Naive thymus-derived CD4-positive, alpha-beta T cell (primary cell): Measurements from ENCODE around the gene RBMS1. TPM values are rescaled to one million over a fixed set of nuclear protein-coding genes. Genes with fewer than 3 reads are reported as not detected.
"Not testable (repeated sequence)": the region's sequence is repeated elsewhere in the genome, so short reads cannot be mapped to it uniquely, and the experiment has no call there.

Experiments
- ATAC-seq: fragments of 150-1000 bp; cut with Tn5 transposase; 2 replicates; pipeline ENCODE4 v1.10.0; 2021; ENCODE audit warnings: mild to moderate bottlenecking, moderate library complexity
- CTCF ChIA-PET: fragments of 350-600 bp; sonication (Branson Sonifier 250); formaldehyde crosslinking; loops from one replicate; lab custom pipeline; 2021; ENCODE audit warnings: antibody characterized with exemption; lab: Charles Lee
- POLR2A ChIA-PET: fragments of 350-600 bp; sonication (Branson Sonifier 250); formaldehyde crosslinking; loops from one replicate; lab custom pipeline; 2021; ENCODE audit warnings: antibody characterized with exemption, inconsistent platforms; lab: Charles Lee
- DNase-seq, 9 donors: peaks; one replicate each; pipeline versions ENCODE4 v3.0.0 to v3.0.0-alpha.2; 2020 to 2022; ENCODE audit warnings: mixed read lengths in 1 of 9
- H3K27ac ChIP-seq: one replicate; pipeline ENCODE4 v1.7.0; 2013; ENCODE audit warnings: mild to moderate bottlenecking, low read depth, low read length, moderate library complexity
- H3K27me3 ChIP-seq, 2 donors: one replicate each; pipeline ENCODE4 v1.7.0; 2013; ENCODE audit warnings: low read length in 2 of 2, mild to moderate bottlenecking in 2 of 2, moderate library complexity in 2 of 2; ENCODE audit not compliant: control insufficient read depth in 2 of 2, insufficient read depth in 2 of 2
- H3K36me3 ChIP-seq, 3 experiments: 1 replicate in 2 of 3; 2 replicates in 1 of 3; pipeline ENCODE4 v1.7.0; 2013; ENCODE audit warnings: low read length in 3 of 3, mild to moderate bottlenecking in 3 of 3, moderate library complexity in 1 of 3; ENCODE audit not compliant: insufficient read depth in 3 of 3, control insufficient read depth in 2 of 3
- H3K4me1 ChIP-seq, 2 donors: one replicate each; pipeline ENCODE4 v1.7.0; 2013; ENCODE audit warnings: low read length in 2 of 2, mild to moderate bottlenecking in 2 of 2, moderate library complexity in 1 of 2; ENCODE audit not compliant: control insufficient read depth in 2 of 2, insufficient read depth in 2 of 2
- H3K4me3 ChIP-seq: 2 replicates; pipeline ENCODE4 v1.7.0; 2013; ENCODE audit warnings: mild to moderate bottlenecking, low read length
- H3K9me3 ChIP-seq, 3 experiments: 1 replicate in 2 of 3; 2 replicates in 1 of 3; pipeline ENCODE4 v1.7.0; 2013; ENCODE audit warnings: low read length in 3 of 3; ENCODE audit not compliant: control insufficient read depth in 2 of 3
- H3K27ac Mint-ChIP-seq, 9 donors: one replicate each; pipeline ENCODE4 v1.8.0; 2020 to 2022; ENCODE audit warnings: mixed read lengths in 9 of 9, mild to moderate bottlenecking in 8 of 9, moderate library complexity in 5 of 9, inconsistent platforms in 2 of 9
- H3K27me3 Mint-ChIP-seq, 5 donors: one replicate each; pipeline ENCODE4 v1.8.0; 2021 to 2022; ENCODE audit warnings: mixed read lengths in 5 of 5, mild to moderate bottlenecking in 1 of 5
- H3K36me3 Mint-ChIP-seq, 5 donors: one replicate each; pipeline ENCODE4 v1.8.0; 2020 to 2022; ENCODE audit warnings: mixed read lengths in 5 of 5, mild to moderate bottlenecking in 3 of 5, inconsistent platforms in 1 of 5
- H3K4me1 Mint-ChIP-seq, 7 donors: one replicate each; pipeline ENCODE4 v1.8.0; 2020 to 2022; ENCODE audit warnings: mixed read lengths in 7 of 7, mild to moderate bottlenecking in 3 of 7, inconsistent platforms in 1 of 7
- H3K4me3 Mint-ChIP-seq, 10 donors: one replicate each; pipeline ENCODE4 v1.8.0; 2020 to 2022; ENCODE audit warnings: mild to moderate bottlenecking in 10 of 10, mixed read lengths in 10 of 10, moderate library complexity in 6 of 10, inconsistent platforms in 2 of 10
- H3K9me3 Mint-ChIP-seq, 11 donors: one replicate each; pipeline ENCODE4 v1.8.0; 2020 to 2022; ENCODE audit warnings: mixed read lengths in 11 of 11, mild to moderate bottlenecking in 4 of 11, inconsistent platforms in 1 of 11, moderate library complexity in 1 of 11
- intact Hi-C, 2 donors: fragments of 100-400 bp; cut with micrococcal nuclease; formaldehyde crosslinking; loops; one replicate each; pipeline ENCODE4 v1.15.1; 2023
- polyA plus RNA-seq, 2 donors: library from polyadenylated mRNA; unstranded; fragments of 300-500 nt; fragmentation: Illumina TruSeq; gene quantifications; one replicate each; pipeline ENCODE4 v1.2.3, GENCODE V29; 2021
- total RNA-seq, 6 experiments: library from RNA in 5 of 6; stranded (reverse) in 5 of 6; gene quantifications; 1 replicate in 5 of 6; 2 replicates in 1 of 6; pipeline ENCODE4 v1.2.3 and lab custom pipeline; 2021 to 2026

RBMS1 gene
- total and polyA plus RNA-seq, 7 experiments from 2014 or later, result 74.4 to 137 (median 119) TPM

GRCh38 chr2:160454070-160454797, 39.4 kb downstream of the RBMS1 start:
- Mint-ChIP-seq H3K36me3 (peaks cover 0 to 22% (median 13%) of the 10 kb centered on the region in 5 donors), H3K27me3 (no peaks in the 10 kb centered on the region), H3K27ac (no peak overlapping the region), H3K4me3 (no peak overlapping the region), H3K4me1 (peaks cover 19 to 57% (median 44%) of the 10 kb centered on the region in 7 donors), H3K9me3 (peaks cover 0 to 3% (median 0%) of the 10 kb centered on the region in 11 donors)
- peak; percentile 31 for ATAC-seq
- H3K4me1 ChIP-seq, result peaks cover 6 to 35% of the 10 kb centered on the region in 2 donors
- no peak overlapping the region for H3K4me3 ChIP-seq
- H3K27ac ChIP-seq, result no peak overlapping the region
- POLR2A ChIA-PET, result interaction anchor here (0.6 to 0.9 kb wide), 2 partner anchors 16 to 21 kb away, joined by 3 to 5 read pairs; no protein-coding TSS in a partner anchor
- H3K9me3 ChIP-seq, result no peaks in the 10 kb centered on the region
- no peaks in the 10 kb centered on the region for H3K27me3 ChIP-seq
- H3K36me3 ChIP-seq, result no peaks in the 10 kb centered on the region
- intact Hi-C loops, result no loop called here
- CTCF ChIA-PET, result no interaction called here
- DNase-seq, result no peak

DNA sequence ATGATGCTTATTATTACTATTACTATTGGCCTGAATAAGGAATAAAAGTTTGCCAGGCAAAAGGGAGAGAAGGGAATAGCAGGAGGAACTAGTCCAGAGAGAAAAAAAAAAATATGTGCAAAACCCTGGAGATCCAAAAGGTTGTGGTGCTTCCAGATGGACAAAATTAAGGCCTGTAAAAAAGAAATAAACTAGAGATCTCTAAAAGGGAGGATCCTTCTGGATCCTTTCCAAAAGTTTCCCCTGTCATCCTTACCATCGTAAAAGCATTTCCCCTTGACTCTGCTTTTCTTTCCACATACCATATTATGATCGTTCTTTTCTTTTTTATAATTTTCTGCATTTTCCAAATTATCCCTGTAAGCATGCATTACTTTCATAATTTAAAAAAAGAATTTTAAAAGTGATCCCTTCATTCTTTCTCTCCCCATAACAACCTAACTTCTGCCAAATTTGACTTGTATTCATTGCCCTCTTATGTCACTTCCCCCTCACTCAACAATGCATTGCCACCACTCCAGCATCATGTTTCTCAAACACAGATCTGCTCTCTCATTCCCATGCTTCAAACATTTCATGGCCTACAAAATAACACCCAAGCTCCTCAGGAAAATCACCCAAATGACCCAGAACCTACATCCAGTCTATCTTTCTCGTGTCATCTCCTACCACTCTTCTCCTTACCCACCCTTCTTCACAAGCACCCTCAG, 40.3 kb downstream of the RBMS1 start:
- ATAC-seq (no peak), DNase-seq (no peak)
- H3K9me3 ChIP-seq, result no peaks in the 10 kb centered on the region
- ChIA-PET POLR2A (no interaction called here), CTCF (no interaction called here)
- no peaks in the 10 kb centered on the region for H3K27me3 ChIP-seq
- intact Hi-C loops, result no loop called here
- no peak overlapping the region for H3K27ac ChIP-seq
- H3K4me1 ChIP-seq, result peaks cover 6 to 29% of the 10 kb centered on the region in 2 donors
- no peaks in the 10 kb centered on the region for H3K27me3 Mint-ChIP-seq
- peaks cover 0 to 3% (median 0%) of the 10 kb centered on the region in 11 donors for H3K9me3 Mint-ChIP-seq
- H3K4me3 ChIP-seq, result no peak overlapping the region
- H3K4me3 Mint-ChIP-seq, result no peak overlapping the region
- H3K27ac Mint-ChIP-seq, result no peak overlapping the region
- H3K36me3 ChIP-seq, result no peaks in the 10 kb centered on the region
- H3K36me3 Mint-ChIP-seq, result peaks cover 0 to 16% (median 13%) of the 10 kb centered on the region in 5 donors
- H3K4me1 Mint-ChIP-seq, result peaks cover 16 to 47% (median 35%) of the 10 kb centered on the region in 7 donors

GRCh38 chr2:160450486-160450885, 43.1 kb downstream of the RBMS1 start:
- no peak for DNase-seq
- no peaks in the 10 kb centered on the region for H3K9me3 ChIP-seq
- H3K27me3 Mint-ChIP-seq, result no peaks in the 10 kb centered on the region
- H3K36me3 Mint-ChIP-seq, result peaks cover 11 to 26% (median 23%) of the 10 kb centered on the region in 5 donors
- H3K4me3 ChIP-seq, result no peak overlapping the region
- peaks cover 0 to 3% (median 0%) of the 10 kb centered on the region in 11 donors for H3K9me3 Mint-ChIP-seq
- intact Hi-C loops, result no loop called here
- H3K4me1 Mint-ChIP-seq, result peaks cover 8 to 44% (median 33%) of the 10 kb centered on the region in 7 donors
- H3K27me3 ChIP-seq, result no peaks in the 10 kb centered on the region
- H3K4me3 Mint-ChIP-seq, result no peak overlapping the region
- ChIA-PET POLR2A (no interaction called here), CTCF (no interaction called here)
- peaks cover 0 to 22% of the 10 kb centered on the region in 2 donors for H3K4me1 ChIP-seq
- ATAC-seq, result no peak
- peaks cover 0 to 6% (median 0%) of the 10 kb centered on the region in 3 experiments for H3K36me3 ChIP-seq
- no peak overlapping the region for H3K27ac ChIP-seq
- peak overlapping the region in 2 of 9 donors; percentile 28 to 55 for H3K27ac Mint-ChIP-seq

DNA sequence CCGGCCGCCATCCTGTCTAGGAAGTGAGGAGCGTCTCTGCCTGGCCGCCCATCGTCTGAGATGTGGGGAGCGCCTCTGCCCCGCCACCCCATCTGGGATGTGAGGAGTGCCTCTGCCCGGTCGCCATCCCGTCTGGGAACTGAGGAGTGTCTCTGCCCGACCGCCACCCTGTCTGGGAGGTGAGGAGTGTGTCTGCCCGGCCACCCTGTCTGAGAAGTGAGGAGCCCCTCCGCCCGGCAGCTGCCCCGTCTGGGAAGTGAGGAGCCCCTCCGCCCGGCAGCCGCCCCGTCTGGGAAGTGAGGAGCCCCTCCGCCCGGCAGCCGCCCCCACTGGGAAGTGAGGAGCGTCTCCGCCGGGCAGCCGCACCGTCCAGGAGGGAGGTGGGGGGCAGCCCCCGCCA, 44.8 kb downstream of the RBMS1 start:
- POLR2A ChIA-PET, intact Hi-C loops: not testable (repeated sequence)

GRCh38 chr2:160445673-160446072, 47.9 kb downstream of the RBMS1 start:
- peaks cover 0 to 8% (median 0%) of the 10 kb centered on the region in 3 experiments for H3K36me3 ChIP-seq
- no peak overlapping the region for H3K27ac ChIP-seq
- Mint-ChIP-seq H3K36me3 (peaks cover 16 to 50% (median 34%) of the 10 kb centered on the region in 5 donors), H3K27ac (peak overlapping the region in 5 of 9 donors; percentile 2 to 71 (median 11)), H3K4me3 (no peak overlapping the region), H3K27me3 (no peaks in the 10 kb centered on the region), H3K9me3 (peaks cover 0 to 7% (median 2%) of the 10 kb centered on the region in 11 donors), H3K4me1 (peaks cover 5 to 64% (median 47%) of the 10 kb centered on the region in 7 donors)
- intact Hi-C loops, result no loop called here
- ATAC-seq (no peak), DNase-seq (no peak)
- ChIA-PET POLR2A (interaction anchor here (0.8 kb wide), 1 partner anchor 34 kb away, joined by 4 read pairs; no protein-coding TSS in a partner anchor), CTCF (no interaction called here)
- H3K4me3 ChIP-seq, result no peak overlapping the region
- no peaks in the 10 kb centered on the region for H3K27me3 ChIP-seq
- no peaks in the 10 kb centered on the region for H3K9me3 ChIP-seq
- peaks cover 0 to 4% of the 10 kb centered on the region in 2 donors for H3K4me1 ChIP-seq

More for the DNA sequence above, 44.8 kb downstream of the RBMS1 start:
- H3K4me3 Mint-ChIP-seq, H3K27me3 ChIP-seq, H3K27me3 Mint-ChIP-seq, H3K4me1 ChIP-seq, H3K4me3 ChIP-seq, CTCF ChIA-PET, DNase-seq, H3K9me3 ChIP-seq, H3K36me3 ChIP-seq, ATAC-seq, H3K27ac ChIP-seq, H3K9me3 Mint-ChIP-seq: not testable (repeated sequence)
- H3K36me3 Mint-ChIP-seq, result peaks cover 11 to 31% (median 26%) of the 10 kb centered on the region in 5 donors
- H3K4me1 Mint-ChIP-seq, result peaks cover 5 to 52% (median 44%) of the 10 kb centered on the region in 7 donors
- peak overlapping the region in 1 of 9 donors; percentile 28 for H3K27ac Mint-ChIP-seq

GRCh38 chr2:160442603-160443002, 51.0 kb downstream of the RBMS1 start:
- H3K27ac Mint-ChIP-seq, result peak overlapping the region in 6 of 9 donors; percentile 5 to 76 (median 30)
- Histone ChIP-seq H3K4me3 (no peak overlapping the region), H3K9me3 (no peaks in the 10 kb centered on the region), H3K27ac (no peak overlapping the region), H3K4me1 (no peaks in the 10 kb centered on the region), H3K36me3 (peaks cover 0 to 8% (median 0%) of the 10 kb centered on the region in 3 experiments), H3K27me3 (no peaks in the 10 kb centered on the region)
- ATAC-seq, result no peak
- POLR2A ChIA-PET, result no interaction called here
- CTCF ChIA-PET, result no interaction called here
- no peak overlapping the region for H3K4me3 Mint-ChIP-seq
- no peak for DNase-seq
- peaks cover 2 to 66% (median 46%) of the 10 kb centered on the region in 7 donors for H3K4me1 Mint-ChIP-seq
- intact Hi-C loops, result no loop called here
- H3K36me3 Mint-ChIP-seq, result peaks cover 22 to 57% (median 47%) of the 10 kb centered on the region in 5 donors
- peaks cover 1 to 12% (median 6%) of the 10 kb centered on the region in 11 donors for H3K9me3 Mint-ChIP-seq
- no peaks in the 10 kb centered on the region for H3K27me3 Mint-ChIP-seq
